K562 (cell line): ENCODE data around the gene CFAP97D1. TPM values are rescaled to one million over a fixed set of nuclear protein-coding genes. Genes with fewer than 3 reads are reported as not detected.

Experiments used
- ATAC-seq: fragments of 200-7000 bp; cut with Tn5 transposase; 3 replicates; pipeline ENCODE4 v1.9.1; 2020; ENCODE audit warnings: moderate library complexity
- BruUV-seq: library from RNA; stranded (reverse); fragments of 400-500 nt; replicated peaks from 2 replicates; lab custom pipeline; 2021; lab: Mats Ljungman, UMichigan
- CTCF ChIA-PET: fragments of 300-600 bp; formaldehyde crosslinking; extraction: SDS; loops from one replicate; lab custom pipeline; 2021; ENCODE audit warnings: low intra/inter-chr PET ratio; lab: Yijun Ruan, JAX
- POLR2A ChIA-PET: fragments of 300-600, 350-650 bp; sonication (Branson Sonifier 250); formaldehyde crosslinking; extraction: SDS; loops from one replicate; lab custom pipeline; 2021; ENCODE audit warnings: antibody characterized with exemption, inconsistent platforms; lab: Yijun Ruan, JAX
- DNase-seq, 4 experiments: peaks; one replicate each; pipeline versions ENCODE4 v3.0.0 to v3.0.0-alpha.2; 2011 to 2018; ENCODE audit warnings: low spot score in 3 of 4, mixed read lengths in 3 of 4; ENCODE audit errors: extremely low read depth in 1 of 4
- FAIRE-seq: peaks from 2 replicates; lab custom pipeline; 2011; peaks lifted over from hg19 to GRCh38; lab: Jason Lieb, UNC
- H2AFZ ChIP-seq: 2 replicates; pipeline ENCODE4 v1.6.0; 2011; ENCODE audit warnings: low read depth, low read length, control low read depth, inconsistent platforms
- H3K27ac ChIP-seq: fragments of 200-600 bp; 3 replicates; pipeline ENCODE4 v1.8.0; 2011; ENCODE audit warnings: low read depth, mild to moderate bottlenecking, control low read depth, inconsistent platforms, low read length, moderate library complexity, mixed read lengths; ENCODE audit errors: extremely low read depth
- H3K27me3 ChIP-seq, 2 experiments: fragments of 300-600 bp in 1 of 2; 2 replicates in 1 of 2; 3 replicates in 1 of 2; pipeline versions ENCODE4 v1.6.0 to v1.8.0; 2011; ENCODE audit warnings: inconsistent platforms in 2 of 2, low read length in 2 of 2, mild to moderate bottlenecking in 1 of 2, mixed read lengths in 1 of 2, moderate library complexity in 1 of 2; ENCODE audit not compliant: control insufficient read depth in 2 of 2, insufficient read depth in 2 of 2
- H3K36me3 ChIP-seq: fragments of 300-600 bp; 3 replicates; pipeline ENCODE4 v1.8.0; 2011; ENCODE audit warnings: mild to moderate bottlenecking, low read length, inconsistent platforms; ENCODE audit not compliant: control insufficient read depth, insufficient read depth
- H3K4me1 ChIP-seq, 2 experiments: fragments of 200-600 bp in 1 of 2; replicated peaks in 1 of 2; 2 replicates in 1 of 2; 3 replicates in 1 of 2; pipeline versions ENCODE4 v1.5.1 to v1.8.0; 2011; ENCODE audit warnings: inconsistent platforms in 2 of 2, low read length in 2 of 2, mild to moderate bottlenecking in 1 of 2, mixed read lengths in 1 of 2, moderate library complexity in 1 of 2; ENCODE audit not compliant: control insufficient read depth in 2 of 2, insufficient read depth in 2 of 2
- H3K4me2 ChIP-seq: 2 replicates; pipeline ENCODE4 v1.6.1; 2011; ENCODE audit warnings: low read length, control low read depth, inconsistent platforms, mixed read lengths; ENCODE audit not compliant: insufficient read depth
- H3K4me3 ChIP-seq: fragments of 200-600 bp; sonication (generic), shearing (Covaris generic); 2 replicates; pipeline ENCODE4 v1.5.1; 2016; ENCODE audit warnings: control low read depth, inconsistent platforms
- H3K79me2 ChIP-seq: fragments of 200-600 bp; 3 replicates; pipeline ENCODE4 v1.8.0; 2011; ENCODE audit warnings: low read length, inconsistent platforms; ENCODE audit not compliant: control insufficient read depth, insufficient read depth
- H3K9ac ChIP-seq, 2 experiments: 2 replicates each; pipeline versions ENCODE4 v1.6.0 to v1.6.1; 2011; ENCODE audit warnings: low read depth in 2 of 2, low read length in 2 of 2, control low read depth in 1 of 2, inconsistent platforms in 1 of 2, mild to moderate bottlenecking in 1 of 2, mixed read lengths in 1 of 2; ENCODE audit not compliant: insufficient read depth in 1 of 2
- H3K9me1 ChIP-seq: one replicate; pipeline ENCODE4 v1.6.0; 2011; ENCODE audit warnings: inconsistent platforms, mild to moderate bottlenecking, low read length, moderate library complexity; ENCODE audit not compliant: control insufficient read depth, insufficient read depth
- H3K9me3 ChIP-seq: replicated peaks from 2 replicates; pipeline ENCODE4 v1.5.1; 2011; ENCODE audit warnings: low read depth, low read length, inconsistent platforms; ENCODE audit not compliant: control insufficient read depth, insufficient read depth
- H4K20me1 ChIP-seq: replicated peaks from 2 replicates; pipeline ENCODE4 v1.6.1; 2011; ENCODE audit warnings: low read length, inconsistent platforms, mixed read lengths; ENCODE audit not compliant: control insufficient read depth, insufficient read depth
- CBX2 ChIP-seq: fragments of 200-600 bp; sonication (generic); IDR thresholded peaks from one replicate; pipeline ENCODE4 v1.6.1; 2012; ENCODE audit warnings: mild to moderate bottlenecking, low read length, inconsistent platforms; ENCODE audit not compliant: insufficient read depth, poor library complexity, severe bottlenecking
- CBX8 ChIP-seq: fragments of 200-600 bp; sonication (generic); IDR thresholded peaks from 2 replicates; pipeline ENCODE4 v1.6.1; 2012; ENCODE audit warnings: borderline replicate concordance, mixed run types, low read depth, mild to moderate bottlenecking, moderate library complexity, mixed read lengths, low read length, control low read depth, inconsistent platforms; ENCODE audit not compliant: poor library complexity, severe bottlenecking; ENCODE audit errors: extremely low read depth
- HNRNPUL1 ChIP-seq: fragments of 200-400 bp; formaldehyde crosslinking; IDR thresholded peaks from 2 replicates; pipeline ENCODE4 v1.6.1; 2017; ENCODE audit warnings: low read length
- SMAD4 ChIP-seq: fragments of 250-450 bp; sonication (Bioruptor Pico); conservative IDR thresholded peaks from 2 replicates; pipeline ENCODE4 v1.8.0; 2021; ENCODE audit warnings: inconsistent platforms, mild to moderate bottlenecking, moderate library complexity
- TCF7 ChIP-seq: sonication (generic); IDR thresholded peaks from 2 replicates; pipeline ENCODE4 v1.6.1; 2016; ENCODE audit warnings: antibody characterized with exemption, borderline replicate concordance
- ZNF316 ChIP-seq: fragments of 450-650 bp; IDR thresholded peaks from 2 replicates; pipeline ENCODE4 v1.6.1; 2016
- WGBS: fragments of 100-300 bp; shearing (Covaris generic); methylation state at CpG from one replicate; pipeline ENCODE4 v1.1.6; 2016; ENCODE audit warnings: low coverage, mixed read lengths; ENCODE audit not compliant: insufficient coverage; ENCODE audit errors: missing lambda C conversion rate; 5-methylcytosine and 5-hydroxymethylcytosine counted together
- in situ Hi-C: fragments of 300-500 bp; cut with MboI; formaldehyde crosslinking; loops from 4 replicates; pipeline ENCODE4 v1.15.0; 2018; ENCODE audit warnings: inconsistent platforms, mixed read lengths
- intact Hi-C: fragments of 100-400 bp; cut with micrococcal nuclease; formaldehyde crosslinking; loops from 2 replicates; pipeline ENCODE4 v1.14.2; 2022
- polyA plus RNA-seq, 8 experiments: library from polyadenylated mRNA; depleted of rRNA in 4 of 8; stranded (reverse) in 5 of 8; unstranded in 3 of 8; fragments of >200 nt; fragmentation: Nextera tagmentation in 2 of 8; fragmentation: Illumina TruSeq in 1 of 8; extraction: Ambion mirVana in 2 of 8; extraction: Trizol in 1 of 8; gene quantifications; 2 replicates each; pipeline versions ENCODE4 v1.2.1 to v1.2.3, GENCODE V29; 2011 to 2014; ENCODE audit warnings: inconsistent platforms in 1 of 8, missing spikeins in 1 of 8
- total RNA-seq, 7 experiments: library from RNA; depleted of rRNA in 6 of 7; stranded (reverse); fragments of >200 nt in 6 of 7; fragmentation: Illumina TruSeq in 2 of 7; extraction: Trizol in 2 of 7; gene quantifications; 2 replicates each; pipeline versions ENCODE4 v1.2.1 to v1.2.3, GENCODE V29; 2011 to 2021; ENCODE audit warnings: low replicate concordance in 1 of 7

The CFAP97D1 gene
- total and polyA plus RNA-seq, 9 of the 15 experiments (the other 6 are each of a cell fraction or from before 2014, with no cell fraction given): not detected

GRCh38 chr17:43782913-43783680 is 2.9 kb downstream of the CFAP97D1 start:
- in situ Hi-C loops (no loop called here), intact Hi-C loops (no loop called here)
- no peak overlapping the region for H3K4me2 ChIP-seq
- no peaks in the 10 kb centered on the region for H4K20me1 ChIP-seq
- no peaks in the 10 kb centered on the region for H3K79me2 ChIP-seq
- ChIA-PET POLR2A (no interaction called here), CTCF (no interaction called here)
- no peaks in the 10 kb centered on the region for H3K9me3 ChIP-seq
- TF ChIP-seq CBX8 (peak; percentile 50), SMAD4 (CRISPR knock-in tag) (no peak), CBX2 (peak; percentile 35)
- no peaks in the 10 kb centered on the region for H3K9me1 ChIP-seq
- FAIRE-seq (no peak), DNase-seq (no peak), ATAC-seq (no peak)
- no peak overlapping the region for H3K4me3 ChIP-seq
- peaks cover 37 to 45% of the 10 kb centered on the region in 2 experiments for H3K27me3 ChIP-seq
- H2AFZ ChIP-seq: no peak overlapping the region
- H3K27ac ChIP-seq: no peak overlapping the region
- no peak overlapping the region for H3K9ac ChIP-seq
- H3K36me3 ChIP-seq: no peaks in the 10 kb centered on the region
- BruUV-seq: no TSS peak
- peaks cover 7 to 15% of the 10 kb centered on the region in 2 experiments; a peak in 4 of 5 replicates for H3K4me1 ChIP-seq
- 4% methylated on average over 15 of the region's 15 CpGs for WGBS

- H3K4me2 ChIP-seq: no peak overlapping the region
- no TSS peak for BruUV-seq
- CTCF ChIA-PET: no interaction called here
- H4K20me1 ChIP-seq: no peaks in the 10 kb centered on the region
- no peak overlapping the region for H2AFZ ChIP-seq
- intact Hi-C loops: no loop called here
- TF ChIP-seq TCF7 (no peak), ZNF316 (0 out of 2 replicates have a peak, but pooled peaks have one; percentile 2), HNRNPUL1 (no peak)
- H3K9me1 ChIP-seq: no peaks in the 10 kb centered on the region
- H3K27me3 ChIP-seq: peaks cover 37 to 45% of the 10 kb centered on the region in 2 experiments
- no peaks in the 10 kb centered on the region for H3K79me2 ChIP-seq
- DNase-seq: no peak
- FAIRE-seq: no peak
- H3K36me3 ChIP-seq: no peaks in the 10 kb centered on the region
- no peak for ATAC-seq
- in situ Hi-C loops: no loop called here
- no peaks in the 10 kb centered on the region for H3K9me3 ChIP-seq
- peaks cover 5 to 7% of the 10 kb centered on the region in 2 experiments; a peak in 4 of 5 replicates for H3K4me1 ChIP-seq
- H3K4me3 ChIP-seq: no peak overlapping the region
- no peak overlapping the region for H3K9ac ChIP-seq
- POLR2A ChIA-PET: no interaction called here
- 5% methylated on average over 2 of the region's 2 CpGs for WGBS
- H3K27ac ChIP-seq: no peak overlapping the region
Measured at GRCh38 chr17:43784068-43784467, 3.8 kb downstream of the CFAP97D1 start.
